Measurements from ENCODE around the gene RELCH.

DNA sequence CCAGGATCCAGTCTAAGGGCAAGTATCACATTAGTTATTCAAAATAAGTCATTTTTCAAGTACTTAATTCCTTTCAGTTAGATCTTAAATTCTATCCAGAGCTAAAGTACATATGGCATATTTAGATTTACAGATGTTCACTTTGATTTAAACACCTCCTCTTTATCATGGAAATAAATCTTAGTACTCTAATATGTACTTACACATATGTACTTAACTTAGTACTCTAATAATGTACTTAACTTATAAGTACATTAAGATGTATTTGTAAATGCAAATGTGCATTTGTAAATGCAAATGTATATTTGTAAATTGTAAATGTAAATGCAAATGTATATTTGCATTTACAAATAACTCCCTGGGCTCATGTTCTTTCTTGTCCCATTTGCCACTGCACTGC is 14.8 kb upstream of the RELCH start:
- TF ChIP-seq, protein P1, sequence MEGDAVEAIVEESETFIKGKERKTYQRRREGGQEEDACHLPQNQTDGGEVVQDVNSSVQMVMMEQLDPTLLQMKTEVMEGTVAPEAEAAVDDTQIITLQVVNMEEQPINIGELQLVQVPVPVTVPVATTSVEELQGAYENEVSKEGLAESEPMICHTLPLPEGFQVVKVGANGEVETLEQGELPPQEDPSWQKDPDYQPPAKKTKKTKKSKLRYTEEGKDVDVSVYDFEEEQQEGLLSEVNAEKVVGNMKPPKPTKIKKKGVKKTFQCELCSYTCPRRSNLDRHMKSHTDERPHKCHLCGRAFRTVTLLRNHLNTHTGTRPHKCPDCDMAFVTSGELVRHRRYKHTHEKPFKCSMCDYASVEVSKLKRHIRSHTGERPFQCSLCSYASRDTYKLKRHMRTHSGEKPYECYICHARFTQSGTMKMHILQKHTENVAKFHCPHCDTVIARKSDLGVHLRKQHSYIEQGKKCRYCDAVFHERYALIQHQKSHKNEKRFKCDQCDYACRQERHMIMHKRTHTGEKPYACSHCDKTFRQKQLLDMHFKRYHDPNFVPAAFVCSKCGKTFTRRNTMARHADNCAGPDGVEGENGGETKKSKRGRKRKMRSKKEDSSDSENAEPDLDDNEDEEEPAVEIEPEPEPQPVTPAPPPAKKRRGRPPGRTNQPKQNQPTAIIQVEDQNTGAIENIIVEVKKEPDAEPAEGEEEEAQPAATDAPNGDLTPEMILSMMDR (conservative IDR thresholded peaks at IDR 0.05): no peak
- no peak for TF ChIP-seq ZFX (IDR thresholded peaks at IDR 0.05)

Measured in C4-2B (cell line).